SK-N-SH (cell line): ENCODE measurements around the gene WDR86. TPM values are rescaled to one million over a fixed set of nuclear protein-coding genes. Genes with fewer than 3 reads are reported as not detected.

Source experiments
- CTCF ChIA-PET: fragments of 300-600, 350-600 bp; formaldehyde crosslinking; extraction: SDS; loops from one replicate; lab custom pipeline; 2021; lab: Yijun Ruan, JAX
- POLR2A ChIA-PET: fragments of 350-600 bp; sonication (Branson Sonifier 250); formaldehyde crosslinking; extraction: SDS; loops from one replicate; lab custom pipeline; 2020; ENCODE audit warnings: antibody characterized with exemption, inconsistent platforms; lab: Yijun Ruan, JAX
- DNase-seq: peaks from one replicate; pipeline ENCODE4 v3.0.0; 2012
- H2AFZ ChIP-seq: fragments of 200-600 bp; sonication (generic); 2 replicates; pipeline ENCODE4 v1.8.1; 2016; ENCODE audit warnings: antibody characterized with exemption, mild to moderate bottlenecking, low read depth
- H3F3A ChIP-seq: fragments of 200-600 bp; sonication (generic); replicated peaks from 2 replicates; pipeline ENCODE3; 2016; ENCODE audit warnings: antibody characterized with exemption, mild to moderate bottlenecking; ENCODE audit not compliant: insufficient read depth
- H3K27ac ChIP-seq, 2 experiments: fragments of 200-500 bp in 1 of 2; fragments of 200-600 bp in 1 of 2; sonication (Bioruptor generic) in 1 of 2; sonication (generic), shearing (Covaris generic) in 1 of 2; 2 replicates each; pipeline versions ENCODE4 v1.5.1 to v1.6.1; 2014 to 2016; ENCODE audit warnings: low read depth in 2 of 2, inconsistent platforms in 1 of 2, low read length in 1 of 2, mild to moderate bottlenecking in 1 of 2, mixed read lengths in 1 of 2
- H3K27me3 ChIP-seq: fragments of 200-600 bp; sonication (generic), shearing (Covaris generic); 2 replicates; pipeline ENCODE4 v1.6.1; 2016; ENCODE audit warnings: mixed run types; ENCODE audit not compliant: insufficient read depth
- H3K36me3 ChIP-seq, 2 experiments: fragments of 200-500 bp in 1 of 2; fragments of 200-600 bp in 1 of 2; sonication (Bioruptor generic) in 1 of 2; sonication (generic) in 1 of 2; replicated peaks in 1 of 2; 2 replicates each; pipeline versions ENCODE3 to v1.5.1; 2014 to 2016; ENCODE audit warnings: low read length in 1 of 2, mild to moderate bottlenecking in 1 of 2; ENCODE audit not compliant: insufficient read depth in 2 of 2, control insufficient read depth in 1 of 2
- H3K4me1 ChIP-seq, 2 experiments: fragments of 200-500 bp in 1 of 2; fragments of 200-600 bp in 1 of 2; sonication (Bioruptor generic) in 1 of 2; sonication (generic), shearing (Covaris generic) in 1 of 2; 2 replicates each; pipeline versions ENCODE4 v1.5.1 to v1.6.1; 2014 to 2016; ENCODE audit warnings: low read depth in 1 of 2, low read length in 1 of 2, mixed run types in 1 of 2; ENCODE audit not compliant: insufficient read depth in 2 of 2, control insufficient read depth in 1 of 2
- H3K4me2 ChIP-seq: fragments of 200-600 bp; sonication (generic), shearing (Covaris generic); 2 replicates; pipeline ENCODE4 v1.6.1; 2017; ENCODE audit warnings: mixed run types
- H3K4me3 ChIP-seq, 2 experiments: fragments of 200-500 bp in 1 of 2; fragments of 200-600 bp in 1 of 2; sonication (Bioruptor generic) in 1 of 2; sonication (generic), shearing (Covaris generic) in 1 of 2; 2 replicates each; pipeline versions ENCODE4 v1.5.1 to v1.8.1; 2014 to 2016; ENCODE audit warnings: low read depth in 2 of 2, inconsistent platforms in 1 of 2, low read length in 1 of 2, mild to moderate bottlenecking in 1 of 2, mixed read lengths in 1 of 2, moderate library complexity in 1 of 2
- H3K79me2 ChIP-seq: fragments of 200-600 bp; sonication (generic); 2 replicates; pipeline ENCODE4 v1.8.1; 2017; ENCODE audit warnings: mild to moderate bottlenecking; ENCODE audit not compliant: insufficient read depth
- H3K9ac ChIP-seq: fragments of 200-600 bp; sonication (generic); 2 replicates; pipeline ENCODE4 v1.6.1; 2017; ENCODE audit warnings: mixed run types
- H3K9me2 ChIP-seq: fragments of 200-600 bp; sonication (generic); 2 replicates; pipeline ENCODE4 v1.6.1; 2017; ENCODE audit warnings: mixed run types
- H3K9me3 ChIP-seq: fragments of 200-600 bp; sonication (generic); 2 replicates; pipeline ENCODE4 v1.6.1; 2017; ENCODE audit warnings: mixed run types, mild to moderate bottlenecking, moderate library complexity
- H4K20me1 ChIP-seq: fragments of 200-600 bp; sonication (generic); 2 replicates; pipeline ENCODE4 v1.6.1; 2017; ENCODE audit warnings: mild to moderate bottlenecking, mixed run types; ENCODE audit not compliant: insufficient read depth
- CHD2 ChIP-seq: fragments of 150-350 bp; IDR thresholded peaks from 2 replicates; pipeline ENCODE4 v1.6.1; 2018; ENCODE audit warnings: low read length; ENCODE audit not compliant: partially characterized antibody
- CTCF ChIP-seq: fragments of 200-600 bp; sonication (generic); IDR thresholded peaks from 2 replicates; pipeline ENCODE4 v1.6.1; 2017; ENCODE audit warnings: antibody characterized with exemption, mild to moderate bottlenecking, moderate library complexity
- FOSL2 ChIP-seq: IDR thresholded peaks from 2 replicates; pipeline ENCODE4 v1.4.0; 2012; ENCODE audit warnings: low read depth, mild to moderate bottlenecking, moderate library complexity, borderline replicate concordance
- FOXJ3 ChIP-seq: sonication (generic); formaldehyde crosslinking; IDR thresholded peaks from 2 replicates; pipeline ENCODE4 v1.5.1; 2020; ENCODE audit warnings: mild to moderate bottlenecking, missing genetic modification reagents
- GABPA ChIP-seq: IDR thresholded peaks from 2 replicates; pipeline ENCODE4 v1.4.0; 2012; ENCODE audit warnings: low read depth, mild to moderate bottlenecking
- GATA2 ChIP-seq: sonication (generic); formaldehyde crosslinking; IDR thresholded peaks from 2 replicates; pipeline ENCODE4 v1.5.0; 2020; ENCODE audit warnings: mild to moderate bottlenecking, missing genetic modification reagents
- IRF3 ChIP-seq: fragments of 150-350 bp; IDR thresholded peaks from 2 replicates; pipeline ENCODE4 v1.6.1; 2016; ENCODE audit warnings: mild to moderate bottlenecking, low read depth, low read length
- MEF2A ChIP-seq: IDR thresholded peaks from 2 replicates; pipeline ENCODE4 v1.4.0; 2012; ENCODE audit warnings: low read depth, borderline replicate concordance
- MXI1 ChIP-seq: IDR thresholded peaks from 2 replicates; pipeline ENCODE4 v1.6.1; 2012; ENCODE audit warnings: mild to moderate bottlenecking, low read depth, low read length, improper control_type of control experiment
- NFIC ChIP-seq: IDR thresholded peaks from 2 replicates; pipeline ENCODE4 v1.4.0; 2012; ENCODE audit warnings: borderline replicate concordance
- NRF1 ChIP-seq: IDR thresholded peaks from 2 replicates; pipeline ENCODE4 v1.6.1; 2012; ENCODE audit warnings: low read depth, mild to moderate bottlenecking, low read length
- POLR2AphosphoS5 ChIP-seq: IDR thresholded peaks from 2 replicates; pipeline ENCODE4 v1.6.1; 2012; ENCODE audit warnings: low read depth, low read length
- RCOR1 ChIP-seq: fragments of 150-350 bp; IDR thresholded peaks from 2 replicates; pipeline ENCODE4 v1.6.1; 2017; ENCODE audit warnings: antibody characterized with exemption, low read length
- RFX5 ChIP-seq: IDR thresholded peaks from 2 replicates; pipeline ENCODE4 v1.6.1; 2012; ENCODE audit warnings: mild to moderate bottlenecking, improper control_type of control experiment, low read length
- SIN3A ChIP-seq: IDR thresholded peaks from 2 replicates; pipeline ENCODE4 v1.6.1; 2012; ENCODE audit warnings: low read depth, mild to moderate bottlenecking, low read length, moderate library complexity, borderline replicate concordance
- TEAD4 ChIP-seq: IDR thresholded peaks from 2 replicates; pipeline ENCODE4 v1.4.0; 2012; ENCODE audit warnings: mild to moderate bottlenecking, borderline replicate concordance; ENCODE audit not compliant: insufficient read depth
- USF1 ChIP-seq: IDR thresholded peaks from 2 replicates; pipeline ENCODE4 v1.4.0; 2012; ENCODE audit warnings: low read depth, borderline replicate concordance
- WGBS: methylation state at CpG from one replicate; pipeline ENCODE4 v1.1.6; 2017; ENCODE audit warnings: low lambda C conversion rate; 5-methylcytosine and 5-hydroxymethylcytosine counted together
- polyA plus RNA-seq, 3 experiments: library from polyadenylated mRNA; depleted of rRNA; stranded (reverse); fragments of >200 nt; gene quantifications; 2 replicates each; pipeline ENCODE4 v1.2.3, GENCODE V29; 2012

The WDR86 gene
- polyA plus RNA-seq, 1 of the 3 experiments (the other 2 are of a cell fraction): 1.0 TPM

GRCh38 chr7:151374139-151374538, 35.7 kb downstream of the WDR86 start:
- peak; percentile 47 for DNase-seq
- H2AFZ ChIP-seq: no peak overlapping the region
- peaks cover 4% of the 10 kb centered on the region for H3F3A ChIP-seq
- peak overlapping the region in 1 of 2 experiments; percentile 73; a peak in 2 of 4 replicates for H3K27ac ChIP-seq
- H3K4me3 ChIP-seq: no peak overlapping the region
- TF ChIP-seq FOXJ3 (CRISPR knock-in tag) (no peak), RCOR1 (no peak), FOSL2 (no peak), RFX5 (no peak), GABPA (no peak), POLR2AphosphoS5 (no peak), CTCF (no peak), MXI1 (no peak), MEF2A (no peak), TEAD4 (no peak), SIN3A (no peak), USF1 (no peak), NFIC (no peak), CHD2 (no peak), NRF1 (no peak)
- TF ChIP-seq, all 33 proteins: peak for 0
- no peaks in the 10 kb centered on the region for H4K20me1 ChIP-seq
- H3K9me3 ChIP-seq: no peaks in the 10 kb centered on the region
- ChIA-PET CTCF (interaction anchor here (1.6 to 8.2 kb wide), 5 partner anchors 22 to 385 kb away, joined by 4 to 40 read pairs (median 16); no protein-coding TSS in a partner anchor), POLR2A (no interaction called here)
- H3K27me3 ChIP-seq: no peaks in the 10 kb centered on the region
- no peaks in the 10 kb centered on the region for H3K79me2 ChIP-seq
- no peak overlapping the region for H3K9ac ChIP-seq
- H3K9me2 ChIP-seq: no peaks in the 10 kb centered on the region
- H3K36me3 ChIP-seq: peaks cover 37 to 81% of the 10 kb centered on the region in 2 experiments
- WGBS: 89% methylated on average over 12 of the region's 15 CpGs
- H3K4me1 ChIP-seq: peaks cover 0 to 21% of the 10 kb centered on the region in 2 experiments; a peak in 1 of 4 replicates
- no peak overlapping the region for H3K4me2 ChIP-seq

GRCh38 chr7:151373599-151373998, 36.2 kb downstream of the WDR86 start:
- Histone ChIP-seq H3K9ac (no peak overlapping the region), H3K4me1 (peaks cover 0 to 21% of the 10 kb centered on the region in 2 experiments; a peak in 1 of 4 replicates), H3K79me2 (no peaks in the 10 kb centered on the region), H3K4me3 (no peak overlapping the region), H3K9me3 (no peaks in the 10 kb centered on the region), H2AFZ (no peak overlapping the region), H4K20me1 (no peaks in the 10 kb centered on the region), H3K4me2 (no peak overlapping the region), H3K9me2 (no peaks in the 10 kb centered on the region), H3K27me3 (no peaks in the 10 kb centered on the region), H3F3A (peaks cover 4% of the 10 kb centered on the region), H3K27ac (peak overlapping the region in 1 of 2 experiments; percentile 73; a peak in 2 of 4 replicates), H3K36me3 (peaks cover 41 to 79% of the 10 kb centered on the region in 2 experiments)
- WGBS: 81% methylated on average over 13 of the region's 13 CpGs
- TF ChIP-seq RCOR1 (0 out of 2 replicates have a peak, but pooled peaks have one; percentile 15), IRF3 (no peak), GATA2 (CRISPR knock-in tag) (peak; percentile 81)
- POLR2A ChIA-PET: no interaction called here
- DNase-seq: peak; percentile 91
- CTCF ChIA-PET: interaction anchor here (1.1 to 8.2 kb wide), 8 partner anchors 22 to 386 kb away, joined by 3 to 40 read pairs (median 11); no protein-coding TSS in a partner anchor
